Measurements from ENCODE around the gene P2RX7. TPM values are rescaled to one million over a fixed set of nuclear protein-coding genes. Genes with fewer than 3 reads are reported as not detected.

The P2RX7 gene
- total and polyA plus RNA-seq, 9 of the 15 experiments (the other 6 are each of a cell fraction or from before 2014, with no cell fraction given): 0.04 to 0.65 (median 0.30) TPM

DNA sequence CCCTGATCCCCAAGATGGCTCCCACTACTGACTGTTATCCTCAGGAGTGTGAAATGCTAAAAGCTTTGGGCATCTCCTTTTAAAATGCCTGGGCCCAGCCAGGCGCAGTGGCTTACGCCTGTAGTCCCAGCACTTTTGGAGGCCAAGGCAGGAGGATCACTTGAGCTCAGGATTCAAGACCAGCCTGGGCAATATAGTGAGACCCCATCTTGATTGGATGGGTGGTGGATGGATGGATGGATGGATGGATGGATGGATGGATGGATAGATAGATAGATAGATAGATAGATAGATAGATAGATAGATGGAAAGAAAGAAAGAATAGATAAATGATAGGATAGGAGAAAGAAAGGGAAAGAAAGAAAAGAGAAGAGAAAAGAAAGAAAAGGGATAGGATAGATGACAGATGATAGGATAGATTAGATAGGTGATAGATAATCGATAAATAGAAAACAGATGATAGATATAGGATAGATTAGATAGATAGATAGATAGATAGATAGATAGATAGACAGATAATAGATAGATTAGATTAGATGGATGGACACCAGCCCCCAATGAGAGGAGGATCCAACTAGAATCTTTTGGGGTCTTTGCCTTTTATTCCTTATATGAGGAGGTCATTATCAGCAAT is 86.8 kb downstream of the P2RX7 start:
- Histone ChIP-seq H3K4me1 (replicated peaks in 1 of 2; ENCODE audit: control insufficient read depth in 2 of 2, insufficient read depth in 2 of 2, low read length in 2 of 2) (peaks cover 6 to 10% of the 10 kb centered on the region in 2 experiments; a peak in 4 of 5 replicates), H3K4me2 (ENCODE audit: insufficient read depth, low read length) (no peak overlapping the region), H4K20me1 (replicated peaks; ENCODE audit: control insufficient read depth, insufficient read depth, low read length) (no peaks in the 10 kb centered on the region), H3K27me3 (ENCODE audit: control insufficient read depth in 2 of 2, insufficient read depth in 2 of 2, low read length in 2 of 2) (no peaks in the 10 kb centered on the region), H3K36me3 (ENCODE audit: control insufficient read depth, insufficient read depth, low read length) (peaks cover 15% of the 10 kb centered on the region; the same call in 1 of the 3 replicates), H3K79me2 (ENCODE audit: control insufficient read depth, insufficient read depth, low read length) (no peaks in the 10 kb centered on the region), H3K9me1 (ENCODE audit: control insufficient read depth, insufficient read depth, low read length) (peaks cover 13% of the 10 kb centered on the region), H3K9me3 (replicated peaks; ENCODE audit: control insufficient read depth, insufficient read depth, low read depth, low read length) (no peaks in the 10 kb centered on the region), H3K27ac (ENCODE audit: extremely low read depth, low read depth, low read length) (no peak overlapping the region), H3K4me3 (no peak overlapping the region), H2AFZ (ENCODE audit: low read depth, low read length) (no peak overlapping the region), H3K9ac (ENCODE audit: insufficient read depth in 1 of 2, low read depth in 2 of 2, low read length in 2 of 2) (no peak overlapping the region)
- in situ Hi-C loops (cut with MboI): no loop called here
- intact Hi-C loops (cut with micrococcal nuclease): loop anchor here (10.0 kb wide), 1 partner anchor 215 kb away; no protein-coding TSS in a partner anchor
- ChIA-PET POLR2A (interaction anchor here (2.0 kb wide), 1 partner anchor 20 kb away, joined by 8 read pairs; no protein-coding TSS in a partner anchor), CTCF (ENCODE audit: low intra/inter-chr PET ratio) (interaction anchor here (1.0 kb wide), 1 partner anchor 159 kb away, joined by 4 read pairs; no protein-coding TSS in a partner anchor)
- no TSS peak for BruUV-seq (replicated peaks)
- no peak for DNase-seq (ENCODE audit: extremely low read depth in 1 of 4, low spot score in 3 of 4)
- 65% methylated on average over 3 of the region's 3 CpGs for WGBS (ENCODE audit: insufficient coverage, low coverage, missing lambda C conversion rate)
- ATAC-seq: no peak
- no peak for FAIRE-seq
- TF ChIP-seq FOXJ3 (CRISPR knock-in tag; IDR thresholded peaks at IDR 0.05) (no peak), LARP7 (IDR thresholded peaks at IDR 0.05) (no peak), TCF7 (IDR thresholded peaks at IDR 0.05; ENCODE audit: borderline replicate concordance) (no peak), MCM2 (IDR thresholded peaks at IDR 0.05; ENCODE audit: low read depth) (no peak), CC2D1A (IDR thresholded peaks at IDR 0.05) (0 out of 2 replicates have a peak, but pooled peaks have one; percentile 18), ZNF79 (CRISPR knock-in tag; IDR thresholded peaks at IDR 0.05; ENCODE audit: low read depth) (no peak), KDM5B (IDR thresholded peaks at IDR 0.05; ENCODE audit: insufficient replicate concordance, low read depth, low read length) (no peak), ZNF121 (CRISPR knock-in tag; conservative IDR thresholded peaks at IDR 0.05) (peak; percentile 86), ZNF583 (CRISPR knock-in tag; IDR thresholded peaks at IDR 0.05) (no peak), ZNF224 (CRISPR knock-in tag; IDR thresholded peaks at IDR 0.05) (no peak), HOXB6 (CRISPR knock-in tag; IDR thresholded peaks at IDR 0.05; ENCODE audit: borderline replicate concordance) (no peak), EGR1 (conservative IDR thresholded peaks at IDR 0.05) (no peak), SNIP1 (IDR thresholded peaks at IDR 0.05; ENCODE audit: low read depth) (no peak), MXI1 (IDR thresholded peaks at IDR 0.05; ENCODE audit: low read depth, low read length) (no peak)
- TF ChIP-seq, protein P1, sequence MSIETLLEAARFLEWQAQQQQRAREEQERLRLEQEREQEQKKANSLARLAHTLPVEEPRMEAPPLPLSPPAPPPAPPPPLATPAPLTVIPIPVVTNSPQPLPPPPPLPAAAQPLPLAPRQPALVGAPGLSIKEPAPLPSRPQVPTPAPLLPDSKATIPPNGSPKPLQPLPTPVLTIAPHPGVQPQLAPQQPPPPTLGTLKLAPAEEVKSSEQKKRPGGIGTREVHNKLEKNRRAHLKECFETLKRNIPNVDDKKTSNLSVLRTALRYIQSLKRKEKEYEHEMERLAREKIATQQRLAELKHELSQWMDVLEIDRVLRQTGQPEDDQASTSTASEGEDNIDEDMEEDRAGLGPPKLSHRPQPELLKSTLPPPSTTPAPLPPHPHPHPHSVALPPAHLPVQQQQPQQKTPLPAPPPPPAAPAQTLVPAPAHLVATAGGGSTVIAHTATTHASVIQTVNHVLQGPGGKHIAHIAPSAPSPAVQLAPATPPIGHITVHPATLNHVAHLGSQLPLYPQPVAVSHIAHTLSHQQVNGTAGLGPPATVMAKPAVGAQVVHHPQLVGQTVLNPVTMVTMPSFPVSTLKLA (conservative IDR thresholded peaks at IDR 0.05): no peak
- TF ChIP-seq, protein P2, sequence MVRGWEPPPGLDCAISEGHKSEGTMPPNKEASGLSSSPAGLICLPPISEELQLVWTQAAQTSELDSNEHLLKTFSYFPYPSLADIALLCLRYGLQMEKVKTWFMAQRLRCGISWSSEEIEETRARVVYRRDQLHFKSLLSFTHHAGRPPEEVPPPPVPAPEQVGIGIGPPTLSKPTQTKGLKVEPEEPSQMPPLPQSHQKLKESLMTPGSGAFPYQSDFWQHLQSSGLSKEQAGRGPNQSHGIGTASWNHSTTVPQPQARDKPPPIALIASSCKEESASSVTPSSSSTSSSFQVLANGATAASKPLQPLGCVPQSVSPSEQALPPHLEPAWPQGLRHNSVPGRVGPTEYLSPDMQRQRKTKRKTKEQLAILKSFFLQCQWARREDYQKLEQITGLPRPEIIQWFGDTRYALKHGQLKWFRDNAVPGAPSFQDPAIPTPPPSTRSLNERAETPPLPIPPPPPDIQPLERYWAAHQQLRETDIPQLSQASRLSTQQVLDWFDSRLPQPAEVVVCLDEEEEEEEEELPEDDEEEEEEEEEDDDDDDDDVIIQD (CRISPR knock-in tag; IDR thresholded peaks at IDR 0.05): no peak
- TF ChIP-seq, protein P3, sequence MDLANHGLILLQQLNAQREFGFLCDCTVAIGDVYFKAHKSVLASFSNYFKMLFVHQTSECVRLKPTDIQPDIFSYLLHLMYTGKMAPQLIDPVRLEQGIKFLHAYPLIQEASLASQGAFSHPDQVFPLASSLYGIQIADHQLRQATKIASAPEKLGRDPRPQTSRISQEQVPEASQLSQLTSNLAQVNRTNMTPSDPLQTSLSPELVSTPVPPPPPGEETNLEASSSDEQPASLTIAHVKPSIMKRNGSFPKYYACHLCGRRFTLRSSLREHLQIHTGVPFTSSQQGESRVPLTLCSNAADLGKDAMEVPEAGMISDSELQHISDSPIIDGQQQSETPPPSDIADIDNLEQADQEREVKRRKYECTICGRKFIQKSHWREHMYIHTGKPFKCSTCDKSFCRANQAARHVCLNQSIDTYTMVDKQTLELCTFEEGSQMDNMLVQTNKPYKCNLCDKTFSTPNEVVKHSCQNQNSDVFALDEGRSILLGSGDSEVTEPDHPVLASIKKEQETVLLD (IDR thresholded peaks at IDR 0.05): peak; percentile 77
- TF ChIP-seq, protein P4, sequence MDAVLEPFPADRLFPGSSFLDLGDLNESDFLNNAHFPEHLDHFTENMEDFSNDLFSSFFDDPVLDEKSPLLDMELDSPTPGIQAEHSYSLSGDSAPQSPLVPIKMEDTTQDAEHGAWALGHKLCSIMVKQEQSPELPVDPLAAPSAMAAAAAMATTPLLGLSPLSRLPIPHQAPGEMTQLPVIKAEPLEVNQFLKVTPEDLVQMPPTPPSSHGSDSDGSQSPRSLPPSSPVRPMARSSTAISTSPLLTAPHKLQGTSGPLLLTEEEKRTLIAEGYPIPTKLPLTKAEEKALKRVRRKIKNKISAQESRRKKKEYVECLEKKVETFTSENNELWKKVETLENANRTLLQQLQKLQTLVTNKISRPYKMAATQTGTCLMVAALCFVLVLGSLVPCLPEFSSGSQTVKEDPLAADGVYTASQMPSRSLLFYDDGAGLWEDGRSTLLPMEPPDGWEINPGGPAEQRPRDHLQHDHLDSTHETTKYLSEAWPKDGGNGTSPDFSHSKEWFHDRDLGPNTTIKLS (IDR thresholded peaks at IDR 0.05; ENCODE audit: borderline replicate concordance, low read depth): no peak
